Endothelial cell of umbilical vein (primary cell): ENCODE results near the gene SRP9.

Source experiments
- MAX ChIP-seq: IDR thresholded peaks from 2 replicates; pipeline ENCODE4 v1.6.1; 2011; ENCODE audit not compliant: insufficient read depth, insufficient read length
- POLR2A ChIP-seq: IDR thresholded peaks from 2 replicates; pipeline ENCODE4 v1.6.1; 2012; ENCODE audit warnings: low read depth, mild to moderate bottlenecking, control low read depth, low read length
- POLR2AphosphoS5 ChIP-seq: IDR thresholded peaks from 2 replicates; pipeline ENCODE4 v1.6.1; 2012; ENCODE audit warnings: low read depth, mild to moderate bottlenecking, control low read depth, low read length, moderate library complexity; ENCODE audit not compliant: insufficient read depth
- TF ChIP-seq, protein P1 (sequence below), 2 donors: IDR thresholded peaks; 1 replicate in 1 of 2; 2 replicates in 1 of 2; pipeline ENCODE4 v1.5.1; 2011; ENCODE audit warnings: low read length in 2 of 2, mild to moderate bottlenecking in 2 of 2, moderate library complexity in 2 of 2, control low read depth in 1 of 2, inconsistent platforms in 1 of 2, low read depth in 1 of 2; ENCODE audit not compliant: insufficient read depth in 1 of 2; ENCODE audit errors: extremely low read depth in 1 of 2

GRCh38 chr1:225818229-225818628 lies 40.6 kb downstream of the SRP9 start:
- no peak for TF ChIP-seq POLR2A
- TF ChIP-seq, protein P1, sequence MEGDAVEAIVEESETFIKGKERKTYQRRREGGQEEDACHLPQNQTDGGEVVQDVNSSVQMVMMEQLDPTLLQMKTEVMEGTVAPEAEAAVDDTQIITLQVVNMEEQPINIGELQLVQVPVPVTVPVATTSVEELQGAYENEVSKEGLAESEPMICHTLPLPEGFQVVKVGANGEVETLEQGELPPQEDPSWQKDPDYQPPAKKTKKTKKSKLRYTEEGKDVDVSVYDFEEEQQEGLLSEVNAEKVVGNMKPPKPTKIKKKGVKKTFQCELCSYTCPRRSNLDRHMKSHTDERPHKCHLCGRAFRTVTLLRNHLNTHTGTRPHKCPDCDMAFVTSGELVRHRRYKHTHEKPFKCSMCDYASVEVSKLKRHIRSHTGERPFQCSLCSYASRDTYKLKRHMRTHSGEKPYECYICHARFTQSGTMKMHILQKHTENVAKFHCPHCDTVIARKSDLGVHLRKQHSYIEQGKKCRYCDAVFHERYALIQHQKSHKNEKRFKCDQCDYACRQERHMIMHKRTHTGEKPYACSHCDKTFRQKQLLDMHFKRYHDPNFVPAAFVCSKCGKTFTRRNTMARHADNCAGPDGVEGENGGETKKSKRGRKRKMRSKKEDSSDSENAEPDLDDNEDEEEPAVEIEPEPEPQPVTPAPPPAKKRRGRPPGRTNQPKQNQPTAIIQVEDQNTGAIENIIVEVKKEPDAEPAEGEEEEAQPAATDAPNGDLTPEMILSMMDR (IDR thresholded peaks at IDR 0.05; ENCODE audit: extremely low read depth in 1 of 2, insufficient read depth in 1 of 2, low read depth in 1 of 2, low read length in 2 of 2): no peak
- TF ChIP-seq POLR2AphosphoS5: no peak
- TF ChIP-seq MAX: no peak
